NCI-H526 treated with DMSO at 0.1 percent for 48 hours (cell line): ENCODE measurements around the gene GKAP1.
"Not testable (repeated sequence)": the region's sequence is repeated elsewhere in the genome, so short reads cannot be mapped to it uniquely, and the experiment has no call there.

Experiments
- DNase-seq: peaks from one replicate; lab custom pipeline; 2025; lab: John Stamatoyannopoulos, UW

Gene GKAP1

GRCh38 chr9:83817356-83818278 lies at the start of gene GKAP1:
TSS of gene GKAP1 (minus strand) at chr9:83817769. CDS start at chr9:83806517, 11,252 bp downstream.
- DNase-seq: peak; percentile 20

- DNase-seq: not testable (repeated sequence)
These were observed 32.3 kb upstream of the GKAP1 start for GRCh38 chr9:83849895-83850294.

GRCh38 chr9:83837070-83837643 lies 19.6 kb upstream of the GKAP1 start:
- not testable (repeated sequence) for DNase-seq

- not testable (repeated sequence) for DNase-seq
These were observed 13.0 kb upstream of the GKAP1 start for GRCh38 chr9:83830426-83831071.

- not testable (repeated sequence) for DNase-seq
These were observed 7.5 kb upstream of the GKAP1 start for GRCh38 chr9:83824986-83825623.

GRCh38 chr9:83817011-83817355 lies 586 bp downstream of the GKAP1 start:
- DNase-seq: not testable (repeated sequence)

- not testable (repeated sequence) for DNase-seq
These were observed 2.4 kb downstream of the GKAP1 start for GRCh38 chr9:83815120-83815519.

- not testable (repeated sequence) for DNase-seq
These were observed 8.4 kb downstream of the GKAP1 start for GRCh38 chr9:83809213-83809612.

GRCh38 chr9:83804454-83804853 lies 13.1 kb downstream of the GKAP1 start:
- DNase-seq: not testable (repeated sequence)

GRCh38 chr9:83803941-83804340 lies 13.6 kb downstream of the GKAP1 start:
- not testable (repeated sequence) for DNase-seq

- no peak for DNase-seq
These were observed 17.1 kb downstream of the GKAP1 start for GRCh38 chr9:83800236-83801033.

GRCh38 chr9:83794051-83794450 lies 23.5 kb downstream of the GKAP1 start:
- no peak for DNase-seq

- DNase-seq: no peak
These were observed 24.8 kb downstream of the GKAP1 start for GRCh38 chr9:83792746-83793145.

- DNase-seq: no peak
These were observed 39.4 kb downstream of the GKAP1 start for GRCh38 chr9:83778164-83778563.

- no peak for DNase-seq
These were observed 41.6 kb downstream of the GKAP1 start for GRCh38 chr9:83775932-83776331.

GRCh38 chr9:83772860-83773259 lies 44.7 kb downstream of the GKAP1 start:
- no peak for DNase-seq

GRCh38 chr9:83765376-83765775 lies 52.2 kb downstream of the GKAP1 start:
- no peak for DNase-seq

GRCh38 chr9:83754383-83754977 lies 63.1 kb downstream of the GKAP1 start:
- DNase-seq: no peak

- no peak for DNase-seq
These were observed 67.9 kb downstream of the GKAP1 start for GRCh38 chr9:83749706-83750105.

GRCh38 chr9:83744206-83744605 lies 73.4 kb downstream of the GKAP1 start:
- no peak for DNase-seq

GRCh38 chr9:83733739-83734138 lies 83.8 kb downstream of the GKAP1 start:
- no peak for DNase-seq
